ENCODE results near the gene SHBG.

DNA sequence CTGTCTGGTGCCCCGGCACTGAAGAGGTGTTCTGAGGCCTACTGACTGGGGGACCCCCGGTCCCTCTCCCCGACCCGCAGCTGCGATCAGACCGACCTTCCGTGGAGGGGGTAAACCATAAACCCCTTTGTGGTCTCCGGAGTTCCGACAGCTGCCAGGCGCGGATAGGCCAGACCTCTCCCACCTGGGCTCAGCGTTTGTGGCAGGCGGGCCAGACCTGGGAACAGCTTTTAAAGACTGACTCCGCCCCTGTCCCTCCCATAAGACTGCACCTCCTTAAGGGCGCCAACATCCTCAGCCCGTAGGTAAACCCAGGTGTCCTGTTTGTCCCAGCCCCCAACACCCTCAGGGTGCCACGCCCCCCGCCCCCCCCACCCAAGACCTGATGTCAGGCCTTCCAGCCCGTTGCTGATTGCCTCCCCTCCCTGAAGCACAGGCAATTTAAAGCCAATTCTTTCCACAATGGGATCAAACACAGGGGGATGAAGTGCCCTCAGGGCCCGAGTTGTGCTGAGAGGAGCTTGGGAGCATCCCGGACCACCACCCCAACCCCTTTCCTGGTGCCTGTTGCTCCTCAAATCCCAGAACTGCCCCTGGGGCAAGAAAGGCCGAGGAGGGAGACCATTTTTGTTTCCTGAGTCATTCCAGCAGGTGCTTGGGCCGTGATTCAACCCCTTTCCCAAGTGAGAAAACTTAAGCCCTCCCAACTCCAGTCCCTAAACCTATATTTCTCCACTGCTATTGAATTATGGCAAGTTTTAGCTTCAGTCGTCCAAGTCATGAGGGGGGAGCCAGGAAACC lies 39.8 kb upstream of the SHBG start, which contains the start of gene SOX15:
- TF ChIP-seq, protein P1, sequence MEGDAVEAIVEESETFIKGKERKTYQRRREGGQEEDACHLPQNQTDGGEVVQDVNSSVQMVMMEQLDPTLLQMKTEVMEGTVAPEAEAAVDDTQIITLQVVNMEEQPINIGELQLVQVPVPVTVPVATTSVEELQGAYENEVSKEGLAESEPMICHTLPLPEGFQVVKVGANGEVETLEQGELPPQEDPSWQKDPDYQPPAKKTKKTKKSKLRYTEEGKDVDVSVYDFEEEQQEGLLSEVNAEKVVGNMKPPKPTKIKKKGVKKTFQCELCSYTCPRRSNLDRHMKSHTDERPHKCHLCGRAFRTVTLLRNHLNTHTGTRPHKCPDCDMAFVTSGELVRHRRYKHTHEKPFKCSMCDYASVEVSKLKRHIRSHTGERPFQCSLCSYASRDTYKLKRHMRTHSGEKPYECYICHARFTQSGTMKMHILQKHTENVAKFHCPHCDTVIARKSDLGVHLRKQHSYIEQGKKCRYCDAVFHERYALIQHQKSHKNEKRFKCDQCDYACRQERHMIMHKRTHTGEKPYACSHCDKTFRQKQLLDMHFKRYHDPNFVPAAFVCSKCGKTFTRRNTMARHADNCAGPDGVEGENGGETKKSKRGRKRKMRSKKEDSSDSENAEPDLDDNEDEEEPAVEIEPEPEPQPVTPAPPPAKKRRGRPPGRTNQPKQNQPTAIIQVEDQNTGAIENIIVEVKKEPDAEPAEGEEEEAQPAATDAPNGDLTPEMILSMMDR (conservative IDR thresholded peaks at IDR 0.05; ENCODE audit: low read depth, low read length) = no peak
- TF ChIP-seq USF2 (IDR thresholded peaks at IDR 0.05; ENCODE audit: low read depth, low read length) (no peak), POLR2A (IDR thresholded peaks at IDR 0.05; ENCODE audit: low read depth, low read length) (no peak), CEBPB (IDR thresholded peaks at IDR 0.05; ENCODE audit: low read depth, low read length) (no peak), MAZ (IDR thresholded peaks at IDR 0.05; ENCODE audit: borderline replicate concordance, low read depth, low read length) (no peak), MXI1 (IDR thresholded peaks at IDR 0.05; ENCODE audit: borderline replicate concordance, low read depth, low read length) (no peak), NFE2L2 (IDR thresholded peaks at IDR 0.05; ENCODE audit: low read depth, low read length) (no peak), CHD1 (IDR thresholded peaks at IDR 0.05; ENCODE audit: low read depth, low read length) (no peak), RAD21 (IDR thresholded peaks at IDR 0.05; ENCODE audit: low read length) (no peak)
